Hepatocyte (in vitro differentiated cells): ENCODE results near the gene IKBIP.

Experiments used
- CTCF ChIP-seq: fragments of 200-600 bp; sonication (generic); IDR thresholded peaks from 2 replicates; pipeline ENCODE4 v1.5.1; 2016; ENCODE audit warnings: antibody characterized with exemption, mild to moderate bottlenecking; ENCODE audit not compliant: poor library complexity
- EZH2 ChIP-seq: fragments of 200-600 bp; sonication (generic); IDR thresholded peaks from 2 replicates; pipeline ENCODE4 v1.6.1; 2016; ENCODE audit warnings: antibody characterized with exemption, mild to moderate bottlenecking, borderline replicate concordance
- EZH2phosphoT487 ChIP-seq: fragments of 200-600 bp; sonication (generic); IDR thresholded peaks from one replicate; pipeline ENCODE4 v1.6.1; 2018; ENCODE audit warnings: antibody characterized with exemption, mild to moderate bottlenecking, low read depth, moderate library complexity; ENCODE audit not compliant: unreplicated experiment, severe bottlenecking

DNA sequence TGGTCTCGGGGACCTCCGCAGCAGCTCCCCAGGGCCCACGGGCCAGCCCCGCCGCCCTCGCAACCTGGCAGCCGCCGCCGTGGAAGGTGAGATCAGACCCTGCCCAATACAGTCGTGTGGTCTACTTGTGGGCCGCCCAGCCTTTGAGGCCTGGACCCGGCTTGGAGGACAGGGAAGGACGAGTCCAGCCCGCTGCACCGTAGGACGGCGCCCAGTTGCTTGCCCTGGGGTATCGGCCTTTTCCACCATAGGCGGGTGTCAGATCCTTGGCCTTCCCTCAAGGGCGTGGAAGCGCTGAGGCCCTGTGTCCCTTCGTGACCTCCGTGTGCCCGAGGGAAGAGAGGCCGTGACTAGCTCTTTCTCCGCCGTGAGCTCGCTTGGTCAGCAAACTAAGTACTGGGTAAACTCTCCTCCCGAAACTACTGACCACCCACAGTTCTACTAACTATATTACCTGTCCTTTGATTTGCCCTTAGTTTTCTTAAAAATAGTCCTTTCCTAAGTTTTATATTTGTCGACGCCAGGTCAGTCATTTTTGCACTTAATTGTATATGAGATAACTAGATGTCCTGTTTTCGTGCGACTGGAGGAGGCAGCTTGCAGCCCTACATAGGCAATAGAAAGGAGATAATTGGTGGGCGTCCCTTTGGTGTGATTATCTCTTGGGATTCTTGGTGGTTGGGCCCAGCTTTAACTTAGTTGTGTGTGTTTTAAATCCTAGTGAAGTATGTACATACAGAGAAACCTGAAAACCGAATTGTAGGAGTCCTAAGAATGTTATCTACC is 50.3 kb downstream of the IKBIP start:
- TF ChIP-seq CTCF = no peak
- TF ChIP-seq EZH2phosphoT487 = no peak
- TF ChIP-seq EZH2 = no peak
